EH (cell line): Measurements from ENCODE around the gene TACO1.
A peak's percentile ranks its signal among the peaks of the same experiment; 100 is the strongest.

Experiments
- DNase-seq: peaks from one replicate; pipeline ENCODE4 v3.0.0-alpha.2; 2015; ENCODE audit warnings: low read depth

TACO1 gene

DNA sequence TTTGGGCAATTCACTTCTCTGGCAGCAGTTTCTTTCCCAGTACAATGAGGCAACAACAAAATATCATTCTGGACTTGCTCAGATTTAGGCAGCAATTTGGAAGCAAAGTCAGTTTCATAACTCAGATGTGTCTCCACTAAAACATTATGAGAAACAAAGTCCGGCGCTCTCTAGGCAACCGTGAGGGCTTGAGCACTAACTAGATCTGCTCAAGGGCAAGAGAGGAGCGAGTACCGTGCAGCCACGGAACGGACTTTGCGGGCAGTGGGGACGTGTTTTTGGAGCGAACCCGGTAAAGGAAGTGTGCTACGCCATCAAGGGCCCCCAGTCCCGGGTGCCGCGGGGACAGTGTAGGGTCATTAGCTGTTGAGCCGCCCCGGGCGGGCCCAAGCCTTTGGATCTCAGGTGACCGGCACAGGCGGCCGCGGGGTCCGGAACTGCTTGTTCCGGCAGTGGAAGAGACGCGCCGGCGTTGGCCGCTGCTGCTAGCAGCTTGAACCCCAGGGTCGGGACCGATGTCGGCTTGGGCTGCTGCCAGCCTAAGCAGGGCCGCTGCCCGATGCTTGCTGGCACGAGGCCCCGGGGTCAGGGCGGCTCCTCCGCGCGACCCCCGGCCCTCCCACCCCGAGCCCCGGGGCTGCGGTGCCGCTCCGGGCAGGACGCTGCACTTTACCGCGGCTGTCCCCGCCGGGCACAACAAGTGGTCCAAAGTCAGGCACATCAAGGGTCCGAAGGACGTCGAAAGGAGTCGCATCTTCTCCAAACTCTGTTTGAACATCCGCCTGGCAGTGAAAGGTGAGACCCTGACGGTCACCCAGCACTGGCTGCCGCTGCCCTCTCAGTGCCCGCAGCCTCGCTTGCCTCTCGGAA is at the start of gene TACO1:
Gene TACO1 (plus strand): TSS at position 327 of the 870 bp plus-strand sequence. CDS start 189 bp downstream, at position 516.
- DNase-seq: peak; percentile 82

DNA sequence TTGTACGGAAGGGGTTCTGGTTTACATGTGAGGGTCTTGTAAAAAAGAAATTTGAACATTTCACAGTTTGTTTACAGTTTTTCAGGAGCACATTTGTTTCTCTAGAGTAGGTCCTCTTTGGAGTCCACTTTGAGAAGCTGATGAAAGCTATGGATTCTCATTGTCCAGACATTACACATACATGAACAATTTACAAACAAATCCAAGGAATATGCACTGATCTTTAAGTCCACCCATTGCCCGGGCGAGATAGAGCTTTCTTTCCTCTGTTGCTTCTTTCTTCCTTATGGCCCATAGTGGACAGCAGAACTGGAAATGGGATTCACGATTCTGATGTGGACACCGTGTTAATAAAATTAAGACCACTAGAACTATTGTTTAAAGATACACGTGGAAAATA is 48.5 kb upstream of the TACO1 start:
- peak; percentile 37 for DNase-seq

DNA sequence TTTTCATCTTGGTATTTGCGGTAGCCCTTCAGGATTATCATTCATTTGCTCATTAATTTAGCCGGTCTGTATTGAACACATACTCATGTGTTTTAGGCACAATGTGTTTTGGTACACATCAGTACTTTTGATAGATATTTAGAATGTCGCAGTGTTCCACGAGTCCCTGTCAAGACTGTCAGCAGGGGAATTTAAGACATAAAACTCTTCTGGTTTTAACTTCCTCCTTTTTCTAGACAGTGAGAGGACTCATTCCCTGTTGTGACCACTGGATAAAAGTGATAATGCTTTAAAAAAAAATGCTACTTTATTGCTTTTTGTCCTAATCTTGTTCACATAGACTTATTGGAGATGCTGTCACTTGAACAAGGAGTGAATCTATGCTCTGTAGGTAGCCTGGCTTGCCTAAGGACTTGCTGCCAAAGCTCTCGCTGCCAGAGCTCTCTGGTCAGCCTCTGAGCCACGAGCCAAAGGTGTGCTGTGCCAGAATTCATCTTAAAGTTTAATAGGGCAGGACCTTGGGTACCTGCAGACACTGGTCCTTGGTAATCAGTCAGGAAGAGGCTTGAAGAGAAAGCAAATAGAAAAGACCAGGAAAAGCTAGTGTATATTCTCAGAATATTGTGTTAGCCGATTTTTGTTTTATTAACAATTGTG is 45.1 kb upstream of the TACO1 start:
- DNase-seq: no peak

DNA sequence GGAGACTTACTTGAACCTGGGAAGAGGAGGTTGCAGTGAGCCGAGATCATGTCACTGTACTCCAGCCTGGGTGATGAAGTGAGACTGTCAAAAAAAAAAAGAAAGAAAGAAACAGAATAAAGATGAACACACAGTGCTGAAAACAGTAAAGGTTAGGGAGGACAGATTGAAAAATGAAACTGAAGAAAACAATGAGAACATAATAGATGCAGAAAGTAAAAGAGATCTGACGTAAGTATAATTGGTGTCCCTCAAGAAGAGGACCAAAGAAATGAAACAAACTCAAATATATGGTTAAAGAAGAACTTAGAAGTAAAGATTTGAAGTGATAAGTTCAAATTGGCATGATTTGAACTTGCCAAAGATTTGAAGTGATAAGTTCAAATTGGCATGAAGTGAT is 43.3 kb upstream of the TACO1 start:
- no peak for DNase-seq

DNA sequence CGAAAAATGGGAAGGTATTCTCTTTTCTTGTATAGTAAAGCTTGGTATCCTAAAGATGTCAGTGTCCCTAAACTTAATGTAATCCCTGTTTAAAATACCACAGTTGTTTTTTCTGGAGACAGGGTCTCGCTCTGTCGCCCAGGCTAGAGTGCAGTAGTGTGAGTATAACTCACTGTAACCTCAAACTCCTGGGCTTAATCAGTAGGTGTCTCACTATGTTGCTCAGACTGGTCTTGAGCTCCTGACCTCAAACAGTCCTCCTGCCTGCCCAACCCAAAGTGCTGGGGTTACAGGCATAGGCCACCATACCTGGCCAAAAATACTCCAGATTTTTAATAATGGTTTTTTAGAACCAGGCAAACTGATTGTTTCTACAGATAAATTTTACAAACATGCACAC is 42.3 kb upstream of the TACO1 start:
- no peak for DNase-seq

DNA sequence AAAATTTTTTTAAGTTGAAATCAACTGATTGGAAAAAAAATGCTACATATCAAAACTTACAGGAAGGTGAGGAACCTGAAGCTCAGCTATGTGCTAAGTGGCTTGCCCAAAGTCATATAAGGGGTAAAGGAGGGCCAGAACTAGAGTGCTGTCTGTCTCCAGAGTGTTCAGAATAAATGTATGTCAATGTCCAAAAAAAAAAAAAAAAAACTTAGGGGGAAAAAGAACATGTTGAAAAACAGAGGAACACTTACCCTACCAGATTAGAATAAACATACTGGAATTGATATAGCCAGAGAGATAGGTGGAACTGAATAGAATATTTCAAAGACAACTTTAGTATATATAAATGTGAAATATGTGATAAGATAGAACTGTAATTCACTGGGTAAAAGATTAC is 38.9 kb upstream of the TACO1 start:
- DNase-seq: no peak

DNA sequence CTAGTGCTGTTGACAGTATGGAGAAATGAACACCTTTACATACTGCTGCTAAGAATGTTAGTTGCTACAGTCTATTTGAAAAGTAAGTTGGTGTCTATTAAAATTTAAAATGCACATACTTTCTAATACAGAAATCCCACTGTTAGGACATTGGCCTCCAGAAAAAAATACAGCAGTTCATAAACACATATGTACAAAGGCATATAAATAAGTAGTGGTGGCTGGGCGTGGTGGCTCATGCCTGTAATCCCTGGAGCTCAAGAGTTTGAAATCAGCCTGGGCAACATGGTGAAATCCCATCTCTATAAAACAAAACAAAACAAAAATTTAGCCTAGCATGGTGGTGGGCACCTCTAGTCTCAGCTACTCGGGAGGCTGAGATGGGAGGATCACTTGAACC is 37.4 kb upstream of the TACO1 start:
- DNase-seq: no peak

DNA sequence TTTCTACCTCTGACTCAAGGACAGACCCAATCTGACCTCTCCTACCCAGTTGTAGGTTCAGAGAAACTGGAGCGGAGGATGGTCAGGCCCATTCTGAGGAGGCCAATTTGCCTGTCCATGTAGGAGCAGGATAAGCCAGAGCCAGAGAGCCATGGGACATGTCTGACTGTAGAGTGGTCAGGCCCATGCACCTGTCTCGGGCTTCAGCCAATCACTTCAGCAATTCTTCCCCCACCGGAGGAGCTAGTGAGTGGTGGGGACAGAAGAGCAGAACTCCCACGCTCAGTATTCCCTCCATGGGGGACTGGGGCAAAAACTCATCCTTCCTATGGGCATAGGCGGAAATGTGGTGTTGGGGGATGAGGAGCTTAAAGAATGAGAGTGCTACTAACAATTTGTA is 36.1 kb upstream of the TACO1 start:
- DNase-seq: no peak

DNA sequence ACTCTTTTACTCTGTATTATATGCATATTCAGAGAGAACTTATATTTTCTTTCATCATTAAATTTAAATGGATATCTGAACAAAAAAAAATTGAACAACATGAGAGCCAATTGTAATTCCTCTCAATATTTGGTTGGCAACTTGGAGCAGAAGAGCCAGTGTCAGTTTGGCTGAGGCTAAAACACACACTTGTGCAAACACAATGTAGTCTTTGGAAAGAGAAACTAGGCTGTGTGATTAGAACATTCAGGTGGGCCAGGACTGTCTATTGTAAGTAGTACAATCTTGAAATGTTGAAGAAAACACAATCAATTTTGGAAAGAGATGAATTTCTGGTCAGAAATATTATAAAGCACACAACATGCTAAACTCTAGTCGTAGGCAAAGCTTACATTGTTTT is 33.5 kb upstream of the TACO1 start:
- DNase-seq: no peak

DNA sequence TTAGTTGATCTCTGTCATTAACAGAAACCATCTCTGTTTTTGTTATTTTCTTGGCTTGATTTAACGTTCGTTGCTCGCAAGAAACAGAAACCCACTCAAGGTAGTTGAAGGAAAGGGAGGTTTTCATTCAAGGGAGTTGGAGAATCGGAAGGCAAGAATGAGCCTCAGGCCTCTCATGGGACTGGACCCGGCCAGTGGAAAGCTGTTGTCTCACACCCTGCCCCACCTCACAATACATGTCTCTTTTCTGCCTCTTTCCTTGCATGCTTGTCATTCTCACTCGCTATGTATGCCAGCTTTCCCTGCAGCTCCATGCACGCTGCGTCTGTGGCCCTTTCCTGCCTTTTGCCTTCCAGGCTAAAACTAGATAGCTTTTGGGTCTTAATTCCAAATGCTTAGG is 32.1 kb upstream of the TACO1 start:
- no peak for DNase-seq

DNA sequence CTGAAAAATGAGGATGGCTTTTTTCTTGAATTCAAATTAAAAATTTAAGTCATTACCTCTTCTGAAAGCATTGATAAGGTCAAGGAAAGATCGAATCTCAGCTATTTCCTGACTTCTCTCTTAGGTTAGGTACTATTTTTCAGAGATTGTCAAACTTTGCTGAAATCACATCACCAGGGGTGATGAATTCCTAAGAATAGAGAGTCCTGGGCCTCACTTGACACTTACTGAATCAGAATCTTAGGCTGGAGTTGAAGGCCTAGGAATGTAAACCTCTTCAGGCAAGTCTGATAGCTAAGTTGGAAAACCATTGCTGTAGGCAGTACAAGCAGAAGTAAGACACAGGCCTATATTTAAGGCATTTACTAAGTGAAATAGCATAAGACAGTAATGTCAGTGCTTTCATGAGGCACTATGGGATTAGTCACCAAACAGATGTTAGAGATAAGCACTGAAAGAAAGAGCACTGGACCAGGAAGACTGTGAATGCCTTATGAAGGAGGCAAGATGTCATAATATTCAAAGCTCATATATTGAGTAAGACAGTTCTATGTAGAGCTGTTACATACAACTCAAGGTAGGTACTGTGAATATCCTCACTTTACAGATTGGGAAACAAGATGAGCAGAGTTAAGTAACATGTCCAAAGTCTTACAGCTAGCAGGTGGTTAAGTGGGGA is 28.9 kb upstream of the TACO1 start:
- DNase-seq: peak; percentile 91

DNA sequence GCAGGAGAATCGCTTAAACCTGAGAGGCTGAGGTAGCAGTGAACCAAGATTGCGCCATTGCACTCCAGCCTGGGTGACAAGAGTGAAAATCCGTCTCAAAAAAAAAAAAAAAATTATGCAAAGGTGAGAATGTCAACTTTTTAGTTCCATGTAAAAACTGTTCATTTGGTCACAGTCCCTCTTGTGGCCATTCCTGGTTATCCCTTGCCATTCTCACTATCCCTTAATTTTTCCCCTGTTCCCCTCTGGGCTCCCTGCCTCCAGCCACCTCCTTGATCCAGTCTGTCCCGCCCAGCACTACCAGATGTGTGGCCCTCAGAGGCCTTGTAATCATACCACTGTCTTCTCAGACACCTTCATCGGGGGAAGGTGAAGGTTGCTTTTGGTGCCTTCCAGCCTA is 27.1 kb upstream of the TACO1 start:
- DNase-seq: no peak

DNA sequence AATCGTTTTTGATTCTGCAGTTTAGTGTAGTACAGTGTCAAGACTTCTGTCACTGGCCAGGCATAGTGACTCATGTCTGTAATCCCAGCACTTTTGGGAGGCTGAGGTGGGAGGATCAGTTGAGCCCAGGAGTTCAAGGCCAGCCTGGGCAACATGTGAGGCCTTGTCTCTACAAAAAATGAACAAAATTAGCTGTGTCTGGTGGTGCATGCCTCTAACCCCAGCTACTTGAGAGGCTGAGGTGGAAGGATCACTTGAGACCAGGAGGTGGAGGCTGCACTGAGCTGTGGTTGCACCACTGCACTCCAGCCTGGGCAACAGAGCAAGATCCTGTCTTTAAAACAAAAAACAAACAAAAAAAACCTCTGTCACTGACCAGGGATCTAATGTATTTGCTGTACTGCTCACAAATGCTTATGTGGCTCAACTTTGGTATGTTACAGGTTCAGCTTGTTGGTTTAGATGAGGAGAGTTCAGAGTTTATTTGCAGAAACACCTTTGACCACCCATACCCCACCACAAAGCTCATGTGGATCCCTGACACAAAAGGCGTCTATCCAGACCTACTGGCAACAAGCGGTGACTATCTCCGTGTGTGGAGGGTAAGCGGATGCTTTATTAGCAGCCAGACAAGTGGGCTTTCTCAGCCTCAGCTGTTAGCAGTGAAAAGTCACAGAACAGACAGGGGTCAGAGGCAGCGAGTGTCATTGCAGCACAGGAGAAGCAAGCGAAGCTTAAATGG is 22.5 kb upstream of the TACO1 start:
- no peak for DNase-seq

DNA sequence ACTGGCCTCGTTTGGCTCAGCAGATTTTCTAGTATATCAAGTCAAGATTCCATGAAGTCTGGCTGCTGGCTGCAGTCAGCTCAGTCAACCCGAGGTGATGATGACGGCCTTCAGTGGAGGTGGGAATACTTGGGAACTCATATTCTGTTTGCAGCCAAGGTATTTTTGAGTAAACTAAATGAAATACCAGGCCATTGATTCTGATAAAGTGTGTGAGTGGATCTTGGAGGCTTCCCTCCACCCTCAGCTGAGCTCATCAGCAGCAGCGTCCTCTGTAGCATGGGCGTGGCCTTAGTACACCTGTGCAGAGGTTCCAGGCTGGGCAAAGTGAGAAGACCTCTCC is 22.0 kb upstream of the TACO1 start:
- no peak for DNase-seq

DNA sequence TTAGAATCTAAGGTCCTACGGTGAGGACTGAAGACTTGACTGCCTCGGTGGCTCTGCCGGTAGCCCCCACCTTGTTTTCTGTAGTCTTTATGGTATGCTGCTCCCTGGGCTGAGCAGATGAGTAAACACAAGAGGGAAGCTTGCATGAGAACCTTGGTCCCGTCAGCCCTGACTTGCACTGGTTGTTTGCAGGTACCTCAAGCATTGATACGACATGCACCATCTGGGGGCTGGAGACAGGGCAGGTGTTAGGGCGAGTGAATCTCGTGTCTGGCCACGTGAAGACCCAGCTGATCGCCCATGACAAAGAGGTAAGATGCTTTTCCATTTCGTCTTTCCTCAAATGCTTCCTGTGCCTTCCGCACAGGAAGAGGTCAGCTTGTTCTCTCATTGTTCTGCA is 21.1 kb upstream of the TACO1 start:
- DNase-seq: no peak

DNA sequence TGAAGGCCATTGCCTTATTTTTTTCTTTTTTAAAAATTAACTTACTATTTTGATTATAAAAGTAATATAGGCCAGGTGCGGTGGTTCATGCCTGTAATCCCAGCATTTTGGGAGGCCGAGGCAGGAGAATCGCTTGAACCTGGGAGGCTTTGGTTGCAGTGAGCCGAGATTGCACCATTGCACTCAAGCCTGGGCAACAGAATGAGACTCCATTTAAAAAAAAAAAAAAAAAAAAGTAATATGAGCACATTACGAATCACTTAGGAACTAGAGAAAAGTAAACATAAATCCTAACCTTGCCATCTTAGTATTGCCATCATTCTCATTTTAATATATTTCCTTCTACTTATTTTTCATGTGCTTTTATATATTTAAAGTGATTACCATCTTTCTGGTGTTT is 12.9 kb upstream of the TACO1 start:
- DNase-seq: no peak

DNA sequence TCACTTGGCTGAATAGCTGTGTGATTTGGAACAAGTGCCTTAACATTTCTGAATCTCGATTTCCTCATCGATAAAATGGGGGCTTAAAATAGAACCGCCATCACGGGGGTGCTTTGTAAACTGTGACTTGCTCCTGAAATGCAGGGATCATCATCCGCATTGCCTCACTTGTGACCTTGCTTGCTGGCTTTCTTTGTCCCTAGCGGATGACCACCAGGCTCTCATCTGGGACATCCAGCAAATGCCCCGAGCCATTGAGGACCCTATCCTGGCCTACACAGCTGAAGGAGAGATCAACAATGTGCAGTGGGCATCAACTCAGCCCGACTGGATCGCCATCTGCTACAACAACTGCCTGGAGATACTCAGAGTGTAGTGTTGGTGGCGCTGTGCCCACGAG is 11.9 kb upstream of the TACO1 start:
- DNase-seq: no peak

DNA sequence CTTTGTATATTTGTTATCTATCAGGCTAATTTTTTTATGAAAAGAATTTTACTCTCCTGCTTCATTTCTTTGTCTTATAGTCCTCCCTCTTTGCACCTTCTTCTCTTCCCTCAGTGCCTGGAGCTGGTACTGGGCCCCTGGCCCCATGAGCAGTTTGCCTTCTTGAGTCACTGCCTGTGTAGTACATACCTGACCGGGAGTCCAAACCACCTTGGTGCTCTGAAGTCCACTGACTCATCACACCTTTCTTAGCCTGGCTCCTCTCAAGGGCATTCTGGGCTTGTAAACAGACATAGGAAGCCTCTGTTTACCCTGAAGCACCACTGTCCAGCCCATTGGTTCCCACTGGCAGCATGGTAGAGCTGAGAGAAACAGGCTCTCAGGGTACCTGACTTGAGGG is 11.0 kb upstream of the TACO1 start:
- no peak for DNase-seq

DNA sequence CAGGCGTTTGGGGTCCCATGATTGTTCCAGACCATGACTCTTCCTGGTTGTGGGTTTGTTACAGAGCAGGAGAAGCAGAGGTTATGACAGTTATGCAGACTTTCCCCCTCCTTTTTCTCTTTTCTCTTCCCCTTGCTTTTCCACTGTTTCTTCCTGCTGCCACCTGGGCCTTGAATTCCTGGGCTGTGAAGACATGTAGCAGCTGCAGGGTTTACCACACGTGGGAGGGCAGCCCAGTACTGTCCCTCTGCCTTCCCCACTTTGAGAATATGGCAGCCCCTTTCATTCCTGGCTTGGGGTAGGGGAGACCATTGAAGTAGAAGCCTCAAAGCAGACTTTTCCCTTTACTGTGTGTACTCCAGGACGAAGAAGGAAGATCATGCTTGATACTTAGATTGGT is 7.9 kb upstream of the TACO1 start:
- no peak for DNase-seq

DNA sequence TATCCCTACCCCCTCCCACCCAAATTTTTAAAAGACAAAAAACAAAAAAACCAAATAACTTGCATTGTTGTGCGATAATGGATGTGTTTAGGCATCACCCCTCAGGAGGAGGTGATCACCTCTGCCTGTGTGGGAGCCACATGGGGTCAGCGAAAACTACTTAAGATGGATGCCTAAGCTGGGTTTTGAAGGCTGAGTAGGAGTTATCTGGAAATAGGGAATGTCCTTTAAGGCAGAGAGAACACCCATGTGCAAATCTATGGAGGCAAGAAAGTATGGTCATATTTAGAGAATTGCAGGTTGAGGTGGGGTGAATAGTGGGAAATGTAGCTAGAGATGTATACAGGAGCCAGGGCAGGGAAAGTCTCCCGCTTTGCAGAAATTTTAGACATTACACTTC is 5.6 kb upstream of the TACO1 start:
- DNase-seq: no peak

DNA sequence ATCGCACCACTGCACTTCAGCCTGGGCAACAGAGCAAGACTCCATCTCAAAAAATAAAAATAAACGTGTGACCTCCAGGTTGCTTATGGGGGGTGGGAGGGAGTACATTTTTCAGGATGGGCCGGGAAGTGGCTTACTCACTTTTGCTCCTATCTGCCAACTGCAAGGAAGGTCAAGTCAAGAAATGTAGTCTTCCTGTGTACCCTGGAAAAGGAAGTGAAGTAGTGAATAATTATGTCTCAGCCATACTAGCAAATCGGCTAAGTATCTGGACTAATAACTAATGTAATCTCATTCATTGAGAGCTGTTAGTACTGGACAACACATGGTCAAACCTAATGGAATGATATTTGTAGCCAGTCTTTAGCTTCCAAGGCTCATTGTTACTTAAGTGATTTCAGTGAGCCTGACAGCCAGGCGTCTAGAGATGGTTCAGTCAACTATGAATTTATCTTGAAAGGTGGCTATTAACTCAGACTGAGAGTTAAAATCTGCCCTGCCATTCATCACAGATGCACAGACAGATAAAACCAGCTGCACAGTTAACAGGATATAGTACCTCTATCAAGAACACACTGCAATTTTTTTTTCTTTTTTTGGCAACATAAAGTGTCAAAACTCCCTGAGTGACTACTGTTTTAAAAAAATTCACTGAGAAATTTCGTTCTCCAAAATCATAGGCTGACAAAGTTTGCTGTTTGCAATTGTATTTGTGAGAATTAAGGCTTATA is 3.7 kb upstream of the TACO1 start:
- no peak for DNase-seq

DNA sequence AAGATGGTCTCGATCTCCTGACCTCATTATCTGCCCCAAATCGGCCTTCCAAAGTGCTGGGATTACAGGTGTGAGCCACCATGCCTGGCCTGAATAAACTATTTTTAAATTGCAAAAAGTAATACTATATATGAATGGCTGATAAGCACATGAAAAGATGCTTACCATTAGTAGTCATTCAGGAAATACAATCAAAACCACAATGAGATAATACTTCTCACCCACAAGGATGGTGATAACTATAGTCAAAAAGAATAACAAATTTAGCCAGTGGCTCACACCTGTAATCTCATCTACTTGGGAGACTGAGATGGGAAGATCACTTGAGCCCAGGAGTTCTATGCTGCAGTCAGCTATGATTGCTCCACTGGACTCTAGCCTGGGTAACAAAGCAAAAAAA is 2.4 kb upstream of the TACO1 start:
- no peak for DNase-seq
